Type B pancreatic cell (in vitro differentiated cells): ENCODE measurements around the gene NAV2. TPM values are rescaled to one million over a fixed set of nuclear protein-coding genes. Genes with fewer than 3 reads are reported as not detected.

ENCODE experiments used
- DNase-seq: peaks from one replicate; pipeline ENCODE4 v3.0.0; 2021; ENCODE audit warnings: mixed read lengths; ENCODE audit not compliant: unreplicated experiment; ENCODE audit errors: extremely low spot score
- H3K27ac Mint-ChIP-seq: 2 replicates; pipeline ENCODE4 v1.8.0; 2021; ENCODE audit warnings: mild to moderate bottlenecking, mixed read lengths
- H3K27me3 Mint-ChIP-seq: 2 replicates; pipeline ENCODE4 v1.8.0; 2021; ENCODE audit warnings: mixed read lengths
- H3K36me3 Mint-ChIP-seq: 2 replicates; pipeline ENCODE4 v1.8.0; 2021; ENCODE audit warnings: mixed read lengths
- H3K4me1 Mint-ChIP-seq: one replicate; pipeline ENCODE4 v1.8.0; 2021; ENCODE audit warnings: mixed read lengths; ENCODE audit not compliant: unreplicated experiment
- H3K4me3 Mint-ChIP-seq: 2 replicates; pipeline ENCODE4 v1.8.0; 2021; ENCODE audit warnings: mild to moderate bottlenecking, mixed read lengths
- H3K9me3 Mint-ChIP-seq: 2 replicates; pipeline ENCODE4 v1.8.0; 2021; ENCODE audit warnings: mixed read lengths
- total RNA-seq: library from RNA; stranded (reverse); gene quantifications from 2 replicates; pipeline ENCODE4 v1.2.1, GENCODE V29; 2021; ENCODE audit warnings: low replicate concordance
- TF ChIP-seq, protein P1 (sequence below): fragments of 200-600 bp; sonication (generic); conservative IDR thresholded peaks from 2 replicates; pipeline ENCODE4 v1.5.0; 2021; ENCODE audit warnings: antibody characterized with exemption, mild to moderate bottlenecking

NAV2 gene
- total RNA-seq, 1 donor from 2014 or later = 54.2 TPM

DNA sequence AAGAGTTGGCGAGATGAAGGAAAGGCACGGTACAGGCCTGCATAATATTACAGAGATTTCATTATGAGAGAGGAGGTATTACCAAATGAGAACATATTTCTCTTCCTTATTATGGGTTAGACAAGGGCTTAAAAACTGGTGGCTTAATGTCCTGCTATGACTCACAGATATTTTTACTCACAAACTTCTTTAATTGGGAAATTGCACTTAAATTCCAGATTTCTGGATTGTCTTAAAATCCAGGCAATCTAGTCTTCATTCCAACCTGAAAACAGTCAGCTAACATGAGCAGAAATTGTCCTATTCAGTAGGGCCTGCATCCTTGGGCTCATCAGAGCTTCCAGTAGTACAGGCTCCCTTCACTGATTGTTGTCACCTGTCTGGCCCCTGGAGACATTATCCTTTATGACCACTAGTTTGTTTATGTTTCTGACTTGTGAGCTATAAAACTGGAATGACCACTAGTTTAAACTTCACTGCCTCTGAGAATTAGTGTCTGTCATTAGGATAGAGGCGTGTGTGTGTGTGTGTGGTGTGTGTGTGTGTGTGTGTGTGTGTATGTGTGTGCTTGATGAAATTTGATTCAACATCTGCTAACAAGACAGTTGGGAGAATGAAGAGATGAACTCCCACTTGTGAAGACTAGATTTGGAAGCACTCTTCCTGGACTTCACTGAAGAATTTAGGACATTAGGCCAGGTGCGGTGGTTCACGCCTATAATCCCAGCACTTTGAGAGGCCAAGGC lies 422.5 kb downstream of the NAV2 start:
- H3K9me3 Mint-ChIP-seq = no peaks in the 10 kb centered on the region
- H3K4me3 Mint-ChIP-seq = no peak overlapping the region
- H3K36me3 Mint-ChIP-seq = no peaks in the 10 kb centered on the region
- H3K4me1 Mint-ChIP-seq = peaks cover 5% of the 10 kb centered on the region
- H3K27me3 Mint-ChIP-seq = peaks cover 62% of the 10 kb centered on the region
- TF ChIP-seq, protein P1, sequence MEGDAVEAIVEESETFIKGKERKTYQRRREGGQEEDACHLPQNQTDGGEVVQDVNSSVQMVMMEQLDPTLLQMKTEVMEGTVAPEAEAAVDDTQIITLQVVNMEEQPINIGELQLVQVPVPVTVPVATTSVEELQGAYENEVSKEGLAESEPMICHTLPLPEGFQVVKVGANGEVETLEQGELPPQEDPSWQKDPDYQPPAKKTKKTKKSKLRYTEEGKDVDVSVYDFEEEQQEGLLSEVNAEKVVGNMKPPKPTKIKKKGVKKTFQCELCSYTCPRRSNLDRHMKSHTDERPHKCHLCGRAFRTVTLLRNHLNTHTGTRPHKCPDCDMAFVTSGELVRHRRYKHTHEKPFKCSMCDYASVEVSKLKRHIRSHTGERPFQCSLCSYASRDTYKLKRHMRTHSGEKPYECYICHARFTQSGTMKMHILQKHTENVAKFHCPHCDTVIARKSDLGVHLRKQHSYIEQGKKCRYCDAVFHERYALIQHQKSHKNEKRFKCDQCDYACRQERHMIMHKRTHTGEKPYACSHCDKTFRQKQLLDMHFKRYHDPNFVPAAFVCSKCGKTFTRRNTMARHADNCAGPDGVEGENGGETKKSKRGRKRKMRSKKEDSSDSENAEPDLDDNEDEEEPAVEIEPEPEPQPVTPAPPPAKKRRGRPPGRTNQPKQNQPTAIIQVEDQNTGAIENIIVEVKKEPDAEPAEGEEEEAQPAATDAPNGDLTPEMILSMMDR = no peak
- no peak for DNase-seq
- no peak overlapping the region for H3K27ac Mint-ChIP-seq

DNA sequence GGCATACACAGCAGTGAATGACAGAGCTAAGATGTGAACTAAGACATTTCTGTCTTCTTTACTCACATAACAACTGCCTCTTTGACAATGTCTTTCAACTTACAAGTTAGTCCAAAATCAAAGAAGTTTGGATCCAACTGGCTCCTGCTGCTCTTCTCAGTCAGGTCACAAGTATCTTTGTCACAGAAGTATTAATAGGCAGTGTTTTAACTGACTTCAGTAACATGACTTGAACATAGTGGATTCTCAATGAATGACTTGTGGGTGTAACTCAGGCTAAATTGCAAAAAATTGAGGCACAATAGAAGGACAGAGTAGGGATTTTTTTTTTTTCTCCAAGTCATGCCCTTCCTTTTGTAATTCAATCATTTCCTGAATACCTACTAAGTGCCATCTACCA lies 425.0 kb downstream of the NAV2 start:
- peaks cover 67% of the 10 kb centered on the region for H3K27me3 Mint-ChIP-seq
- H3K9me3 Mint-ChIP-seq = no peaks in the 10 kb centered on the region
- no peak overlapping the region for H3K27ac Mint-ChIP-seq
- TF ChIP-seq, protein P1 = no peak
- H3K4me1 Mint-ChIP-seq = peaks cover under 1% of the 10 kb centered on the region
- DNase-seq = no peak
- no peak overlapping the region for H3K4me3 Mint-ChIP-seq
- no peaks in the 10 kb centered on the region for H3K36me3 Mint-ChIP-seq

DNA sequence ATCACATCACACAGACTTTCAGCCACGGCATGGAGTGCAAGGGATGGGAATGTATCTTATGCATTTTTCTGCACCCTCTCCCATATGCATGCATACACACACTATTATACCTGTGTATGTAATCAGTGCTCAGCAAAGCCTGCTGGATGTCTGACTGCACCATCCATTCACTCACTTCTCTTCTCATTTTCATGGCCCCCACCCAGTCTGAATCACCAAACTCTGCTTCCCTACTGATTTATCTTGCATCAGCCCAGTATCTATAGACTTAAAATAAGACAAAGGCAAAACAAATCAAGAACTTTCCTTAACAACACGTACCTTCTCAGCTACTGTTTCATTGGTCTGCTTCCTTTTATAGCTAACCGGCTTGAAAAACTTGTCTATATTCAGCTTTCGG lies 426.1 kb downstream of the NAV2 start:
- Mint-ChIP-seq H3K4me3 (no peak overlapping the region), H3K27ac (no peak overlapping the region), H3K36me3 (no peaks in the 10 kb centered on the region), H3K27me3 (peaks cover 68% of the 10 kb centered on the region), H3K4me1 (no peaks in the 10 kb centered on the region), H3K9me3 (no peaks in the 10 kb centered on the region)
- DNase-seq = no peak
- TF ChIP-seq, protein P1 = no peak

DNA sequence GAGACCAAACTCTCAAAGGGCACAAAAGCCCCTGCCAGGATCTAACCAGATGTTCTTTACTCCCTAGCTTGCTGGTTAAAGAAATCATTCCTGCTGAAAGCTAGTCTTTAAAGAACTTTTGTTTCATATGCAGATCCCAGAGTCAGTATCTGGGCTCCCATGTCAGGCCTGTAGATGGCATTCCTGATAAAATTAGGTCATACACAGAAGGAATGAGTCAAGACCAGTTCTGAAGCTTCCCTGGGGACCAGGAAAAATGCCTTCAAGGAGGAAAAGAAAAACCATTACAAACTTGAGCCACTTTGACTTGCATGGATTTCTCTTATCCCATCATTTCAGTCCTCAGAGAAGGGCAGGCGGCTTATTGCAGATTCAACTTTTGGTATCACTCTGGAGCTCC lies 441.7 kb downstream of the NAV2 start:
- DNase-seq = no peak
- Mint-ChIP-seq H3K36me3 (peaks cover 4% of the 10 kb centered on the region), H3K9me3 (peaks cover 4% of the 10 kb centered on the region)

DNA sequence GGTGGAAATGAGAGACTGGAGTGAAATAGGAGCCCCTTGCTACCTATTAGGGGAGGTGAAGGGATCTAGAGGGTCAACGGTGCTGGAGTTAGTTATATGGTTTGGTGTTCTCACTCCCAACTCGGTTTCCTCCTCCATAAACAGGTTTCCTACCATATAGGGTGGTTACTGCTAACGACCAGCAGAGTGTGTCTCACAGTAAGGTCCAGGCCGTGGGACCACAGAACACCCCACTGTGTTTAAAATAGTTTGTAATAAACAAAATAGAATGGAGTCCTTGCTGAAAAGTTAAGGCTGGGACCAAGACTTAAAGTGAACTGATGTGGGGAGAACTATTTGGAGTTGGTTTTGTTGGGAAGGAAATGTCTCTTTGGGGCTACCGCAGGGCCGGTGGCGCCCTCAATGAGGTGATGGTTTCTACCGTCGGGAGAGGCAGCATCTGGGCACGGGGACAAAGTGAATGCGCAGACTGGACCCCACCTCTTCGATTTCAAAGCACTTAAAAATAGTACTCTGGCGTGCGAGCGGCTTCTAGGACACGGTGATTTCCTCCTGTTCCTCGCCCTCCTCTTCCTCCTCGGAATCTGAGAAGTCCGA lies 443.1 kb downstream of the NAV2 start:
- TF ChIP-seq, protein P1 = no peak
- Mint-ChIP-seq H3K4me1 (peaks cover 14% of the 10 kb centered on the region), H3K27ac (no peak overlapping the region), H3K4me3 (peak overlapping the region; percentile 84), H3K36me3 (peaks cover 4% of the 10 kb centered on the region), H3K9me3 (peaks cover 4% of the 10 kb centered on the region), H3K27me3 (peaks cover 85% of the 10 kb centered on the region)
- no peak for DNase-seq

More for the DNA sequence above, 441.7 kb downstream of the NAV2 start:
- Mint-ChIP-seq H3K27ac (no peak overlapping the region), H3K4me3 (no peak overlapping the region), H3K27me3 (peaks cover 82% of the 10 kb centered on the region), H3K4me1 (peaks cover 14% of the 10 kb centered on the region)
- TF ChIP-seq, protein P1 = no peak
